Measurements from ENCODE around the gene HNRNPUL2.
"Not testable (repeated sequence)": the region's sequence is repeated elsewhere in the genome, so short reads cannot be mapped to it uniquely, and the experiment has no call there.

HNRNPUL2 gene
- 16.2 to 32.2 reads per million in 2 donors for total RNA-seq

GRCh38 chr11:62727165-62727871 is at the start of gene HNRNPUL2:
Gene HNRNPUL2, minus strand, starts transcription at chr11:62727457. Its CDS starts 301 bp downstream, at chr11:62727156.
- DNase-seq, result peak; percentile 96

- no peak for DNase-seq
Observed at GRCh38 chr11:62775646-62776045, 48.4 kb upstream of the HNRNPUL2 start.

DNA sequence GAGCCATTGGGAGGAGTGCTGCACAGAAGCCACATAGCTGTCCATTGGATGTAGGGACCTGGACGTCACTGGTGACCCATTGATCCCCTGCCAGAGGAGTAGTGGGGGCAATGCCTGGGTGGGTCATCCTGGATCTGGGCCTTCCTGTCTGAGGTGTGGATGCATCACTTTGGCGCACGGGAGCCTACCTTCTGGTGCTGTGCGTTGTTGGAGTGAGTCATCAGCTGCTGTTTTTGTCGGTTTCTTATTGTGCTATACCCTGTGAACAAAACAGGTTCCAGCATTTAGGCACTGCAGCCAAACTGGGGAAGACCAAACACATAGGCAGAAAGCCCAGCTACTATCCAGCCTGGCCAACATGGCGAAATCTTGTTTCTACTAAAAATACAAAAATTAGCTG is 47.1 kb upstream of the HNRNPUL2 start:
- DNase-seq, result no peak

DNA sequence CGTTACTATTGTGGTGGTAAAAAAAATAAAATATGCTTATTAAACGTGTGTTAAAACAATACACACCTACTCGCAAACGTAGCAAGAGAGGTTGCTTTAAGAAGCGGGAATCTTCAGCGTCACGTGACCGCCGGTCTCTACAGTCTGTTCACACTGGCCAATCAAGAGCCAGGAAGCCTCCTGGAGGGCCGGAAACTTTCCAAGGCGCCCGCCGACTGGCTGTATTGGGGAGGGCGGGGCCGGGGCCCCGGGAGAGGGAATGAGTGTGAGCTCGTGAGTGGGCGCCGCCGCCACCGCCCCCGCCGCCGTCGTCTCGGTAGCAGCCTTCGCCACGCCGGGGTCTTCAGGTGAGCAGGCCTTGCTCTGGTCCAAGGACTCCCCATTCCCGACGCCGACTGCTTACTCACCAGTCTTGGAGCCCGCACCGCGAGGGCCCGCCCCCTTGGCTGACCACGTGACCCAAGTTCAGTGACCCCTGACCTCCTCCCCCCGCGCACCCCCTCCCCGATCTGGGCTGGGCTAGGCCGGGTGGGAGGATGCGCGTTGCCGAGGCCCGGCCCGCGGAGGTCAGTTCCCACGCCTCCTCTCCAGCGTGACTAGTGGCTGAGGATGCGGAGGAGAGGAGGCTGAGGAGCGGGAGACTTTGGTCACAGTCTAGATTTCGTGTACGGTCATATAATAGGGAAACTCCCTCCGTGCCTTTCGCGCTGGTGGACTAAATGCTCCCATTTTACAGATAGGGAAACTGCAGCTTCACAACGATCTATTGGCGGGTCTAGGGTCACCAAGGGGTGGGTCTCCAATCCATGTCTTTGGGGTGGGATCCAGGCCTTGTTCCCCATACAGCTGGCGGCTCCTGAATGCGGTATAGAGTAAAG is 44.1 kb upstream of the HNRNPUL2 start, which contains the start of gene TAF6L:
Gene TAF6L, plus strand, starts transcription at position 253 of the 878 bp plus-strand sequence. CDS start 4,388 bp downstream, outside the sequence.
- DNase-seq, result peak; percentile 86

DNA sequence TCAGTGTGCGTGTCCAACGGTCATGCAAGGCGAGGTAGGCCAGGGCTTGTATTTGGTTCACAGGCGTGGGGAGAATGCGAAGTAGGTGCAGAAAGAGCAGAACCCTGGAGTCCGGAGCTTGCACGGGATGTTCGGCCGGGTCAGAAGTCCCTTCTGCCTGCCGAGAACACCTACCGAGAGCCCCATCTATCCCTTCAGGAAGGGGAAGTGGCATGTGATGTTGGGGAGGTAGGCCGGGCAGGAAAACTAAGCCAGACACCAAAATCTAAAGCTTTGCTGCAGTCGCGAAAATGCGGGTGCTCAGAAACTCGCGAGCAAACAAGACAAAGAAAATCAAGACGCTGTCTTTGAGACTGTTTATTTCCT is 43.5 kb upstream of the HNRNPUL2 start:
- DNase-seq, result no peak

DNA sequence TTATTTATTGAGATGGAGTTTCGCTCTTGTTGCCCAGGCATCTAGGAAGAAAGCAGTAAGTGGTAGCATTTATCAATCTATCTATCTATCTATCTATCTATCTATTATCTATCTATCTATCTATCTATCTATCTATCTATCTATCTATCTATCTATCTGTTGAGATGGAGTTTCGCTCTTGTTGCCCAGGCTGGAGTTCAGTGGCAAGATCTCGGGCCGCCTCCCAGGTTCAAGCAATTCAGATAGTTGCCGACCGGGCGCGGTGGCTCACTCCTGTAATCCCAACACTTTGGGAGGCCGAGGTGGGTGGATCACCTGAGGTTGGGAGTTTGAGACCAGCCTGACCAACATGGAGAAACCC is 33.6 kb upstream of the HNRNPUL2 start:
- DNase-seq, result not testable (repeated sequence)

DNA sequence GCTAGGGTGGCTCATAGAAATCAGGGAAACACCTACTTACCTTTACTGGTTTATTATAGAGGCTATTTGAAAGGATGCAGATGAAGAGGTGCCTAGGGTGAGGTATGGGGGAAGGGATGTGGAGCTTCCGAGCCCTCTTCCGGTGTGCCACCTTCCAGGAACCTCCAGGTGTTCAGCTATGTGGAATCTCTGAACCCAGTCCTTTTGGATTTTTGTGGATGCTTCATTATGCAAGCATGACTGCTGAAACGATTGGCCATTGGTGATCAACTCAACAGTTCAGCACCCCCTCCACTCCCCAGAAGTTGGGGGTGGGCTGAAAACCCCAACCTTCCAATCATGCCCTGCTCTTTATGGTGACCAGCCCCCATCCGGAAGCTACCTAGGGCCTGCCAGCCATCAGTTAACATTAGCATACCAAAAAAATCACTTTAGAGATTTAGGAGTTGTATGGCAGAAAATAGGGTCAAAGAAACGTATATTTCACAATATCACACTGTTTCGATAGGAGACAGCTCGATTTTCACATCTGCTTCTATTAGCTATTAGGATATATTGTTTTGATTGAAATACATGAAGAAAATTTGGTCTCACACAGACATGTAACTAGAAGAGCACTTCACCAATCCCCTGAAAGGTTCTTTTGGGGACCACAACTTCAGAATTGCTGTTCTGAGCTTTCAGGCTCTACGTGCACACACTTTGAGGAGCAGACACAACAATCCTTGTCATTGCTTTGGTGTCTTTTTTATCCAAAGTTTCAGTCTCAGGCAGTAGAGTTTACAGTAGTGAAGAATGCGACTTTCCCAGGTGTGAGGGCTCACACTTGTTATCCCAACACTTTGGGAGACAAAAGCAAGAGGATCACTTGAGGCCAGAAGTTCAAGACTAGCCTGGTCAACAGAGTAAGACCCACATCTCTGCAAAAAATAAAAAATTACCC is 30.9 kb upstream of the HNRNPUL2 start:
- no peak for DNase-seq

DNA sequence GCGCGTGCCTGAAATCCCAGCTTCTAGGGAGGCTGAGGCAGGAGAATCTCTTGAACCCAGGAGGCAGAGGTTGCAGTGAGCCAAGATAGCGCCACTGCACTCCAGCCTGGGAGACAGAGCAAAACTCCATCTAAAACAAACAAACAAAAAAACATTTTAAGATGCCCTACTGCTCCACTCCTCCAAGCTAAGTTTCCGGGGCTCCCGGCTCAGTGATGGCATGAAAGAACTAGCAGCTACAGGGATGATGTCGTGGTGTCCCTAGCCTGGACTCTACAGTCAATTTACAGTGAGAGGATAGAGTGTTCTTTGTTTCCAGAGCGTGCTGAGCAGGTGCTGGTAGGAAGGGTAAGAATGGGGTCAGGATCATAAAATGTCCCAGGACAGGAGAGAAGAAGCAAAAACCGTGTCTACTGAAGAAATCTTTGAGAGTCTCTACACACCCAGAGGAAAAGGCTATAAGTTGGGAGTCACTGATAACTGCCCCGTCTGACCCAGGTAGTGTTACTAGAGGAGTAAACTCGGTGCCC is 27.9 kb upstream of the HNRNPUL2 start:
- DNase-seq, result no peak

DNA sequence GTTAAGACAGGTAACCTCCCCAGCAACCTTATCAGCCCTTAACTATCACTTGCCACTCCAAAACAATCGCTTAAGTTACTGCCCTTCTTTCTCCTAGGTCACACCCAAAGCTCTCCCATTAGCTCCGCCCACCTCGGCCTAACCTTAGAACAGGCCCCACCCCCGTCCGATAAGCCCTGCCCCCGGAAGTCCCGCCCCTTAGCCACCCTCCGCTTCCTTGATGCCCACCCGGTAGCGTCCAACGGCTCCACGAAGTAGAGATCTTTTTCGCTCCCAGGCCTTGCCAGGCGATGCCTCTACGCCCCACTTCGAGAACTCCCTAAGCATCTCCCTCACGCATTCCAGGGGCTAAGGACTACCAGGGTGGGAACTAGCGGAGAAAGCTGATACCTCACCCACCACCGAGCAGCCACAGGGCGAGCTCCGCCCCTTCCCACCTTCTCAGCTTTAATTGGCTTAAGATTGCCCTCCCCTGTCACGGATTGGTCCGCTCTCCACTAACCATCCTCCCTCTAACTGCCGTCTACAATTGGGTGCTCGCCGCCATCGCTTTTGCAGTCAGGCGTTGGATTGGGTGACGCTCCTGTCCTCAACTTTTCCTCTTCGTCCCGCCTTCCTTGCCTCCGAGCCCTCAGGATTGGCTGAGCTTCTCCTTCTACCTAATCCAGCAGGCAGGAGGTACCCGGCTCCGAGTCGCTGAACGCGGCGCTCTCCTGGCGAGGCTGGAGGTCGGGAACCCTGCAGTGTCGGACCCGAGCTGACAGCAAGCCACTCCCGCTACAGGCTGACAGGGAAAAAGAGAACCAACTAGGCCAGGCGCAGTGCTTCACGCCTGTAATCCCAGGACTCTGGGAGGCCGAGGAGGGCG is 26.7 kb upstream of the HNRNPUL2 start, which contains the start of gene ZBTB3:
Gene ZBTB3, minus strand, starts transcription at position 425 of the 868 bp plus-strand sequence. CDS start 496 bp downstream, outside the sequence.
- DNase-seq, result peak; percentile 98

DNA sequence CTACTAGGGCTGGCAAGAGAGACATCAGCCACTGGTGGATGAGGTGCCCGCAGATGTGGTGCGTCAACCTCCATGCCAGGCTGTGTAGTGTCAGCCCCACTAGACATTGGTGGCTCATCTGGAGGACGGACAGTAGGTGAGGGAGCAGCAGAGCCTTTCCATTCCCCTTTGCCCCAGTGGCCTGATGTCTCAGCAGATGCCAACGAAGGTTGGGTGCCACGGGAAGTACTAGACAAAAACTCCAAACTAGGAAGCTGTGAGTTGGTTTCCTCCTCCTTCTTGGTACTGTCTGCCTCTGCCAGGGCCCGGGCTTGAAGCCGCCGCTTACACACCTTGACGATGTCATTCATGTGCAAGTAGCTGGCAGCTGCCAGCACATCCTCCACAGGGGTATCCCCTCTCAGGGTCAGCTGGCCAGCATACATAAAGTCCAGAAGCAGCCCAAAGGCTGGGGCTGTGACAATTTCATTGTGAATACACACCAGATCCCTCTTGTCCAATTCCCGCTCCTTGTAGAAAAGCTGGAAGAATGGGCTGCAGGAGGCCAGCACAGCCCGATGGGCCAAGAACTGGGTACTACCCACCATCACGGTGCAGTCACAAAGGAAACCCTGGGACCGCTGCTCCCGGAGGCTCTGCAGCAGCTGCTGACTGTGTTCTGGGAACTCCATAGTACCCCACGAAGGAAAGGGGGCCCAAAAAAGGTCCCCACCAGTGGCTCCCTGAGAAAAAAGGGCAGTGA is 25.9 kb upstream of the HNRNPUL2 start:
- no peak for DNase-seq

DNA sequence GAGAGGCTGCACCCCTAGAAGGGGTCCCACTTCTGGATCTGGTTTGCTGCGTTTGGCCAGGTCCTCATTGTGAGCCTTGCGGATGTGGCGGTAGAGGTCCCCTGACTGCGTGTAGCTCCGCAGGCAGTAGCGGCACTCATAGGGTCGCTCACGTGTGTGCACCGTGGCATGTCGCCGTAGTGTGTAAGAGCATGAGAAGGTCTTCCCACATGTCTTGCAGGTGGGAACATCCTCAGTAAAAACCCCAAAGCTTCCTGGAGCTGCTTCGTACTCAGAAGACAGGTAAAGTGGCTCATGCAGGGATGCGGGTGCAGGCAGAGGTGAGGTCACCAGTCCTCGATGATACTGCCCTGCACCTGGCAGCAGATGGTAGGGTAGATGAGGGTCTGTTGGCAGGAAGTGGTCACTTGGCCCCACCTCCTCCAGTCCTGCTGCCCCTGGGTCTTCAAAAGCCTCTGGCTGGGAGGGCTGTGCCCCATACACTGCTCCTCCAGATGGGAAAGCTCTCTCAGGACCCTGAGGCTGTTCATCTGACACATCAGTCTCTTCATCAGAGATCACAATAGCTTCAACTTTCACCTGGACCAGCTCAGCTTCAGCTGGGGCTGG is 25.0 kb upstream of the HNRNPUL2 start:
- DNase-seq, result no peak

DNA sequence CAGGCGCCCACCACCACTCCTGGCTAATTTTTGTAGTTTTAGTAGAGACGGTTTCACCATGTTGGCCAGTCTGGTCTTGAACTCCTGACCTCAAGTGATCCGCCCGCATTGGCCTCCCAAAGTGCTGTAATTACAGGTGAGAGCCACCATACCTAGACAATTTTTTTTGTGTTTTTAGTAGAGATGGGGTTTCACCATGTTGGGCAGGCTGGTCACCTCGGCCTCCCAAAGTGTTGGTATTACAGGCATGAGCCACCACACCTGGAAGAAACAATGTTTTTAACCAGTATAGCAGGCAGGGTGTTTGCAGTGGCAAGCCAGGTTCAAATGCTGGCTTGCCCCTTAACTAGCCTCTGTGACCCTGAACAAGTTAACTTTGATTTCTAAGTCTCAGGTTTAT is 22.7 kb upstream of the HNRNPUL2 start:
- DNase-seq, result not testable (repeated sequence)

GRCh38 chr11:62747475-62748160 is 20.4 kb upstream of the HNRNPUL2 start:
- DNase-seq, result no peak

GRCh38 chr11:62737196-62737595 is 9.9 kb upstream of the HNRNPUL2 start:
- DNase-seq, result no peak

- DNase-seq, result no peak
Observed at GRCh38 chr11:62732830-62733229, 5.6 kb upstream of the HNRNPUL2 start.

DNA sequence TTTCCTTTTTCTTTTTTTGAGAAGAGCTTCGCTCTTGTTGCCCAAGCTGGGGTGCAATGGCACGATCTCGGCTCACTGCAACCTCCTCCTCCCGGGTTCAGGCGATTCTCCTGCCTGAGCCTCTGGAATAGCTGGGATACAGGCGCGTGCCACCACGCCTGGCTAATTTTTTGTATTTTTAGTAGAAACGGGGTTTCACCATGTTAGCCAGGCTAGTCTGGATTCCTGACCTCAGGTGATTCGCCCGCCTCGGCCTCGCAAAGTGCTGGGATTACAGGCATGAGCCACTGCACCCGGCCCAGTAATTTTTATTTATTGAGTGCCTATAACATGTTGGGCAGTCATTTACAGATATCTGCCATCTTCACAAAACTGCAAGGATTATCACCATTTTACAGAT is 2.8 kb upstream of the HNRNPUL2 start:
- DNase-seq, result not testable (repeated sequence)

DNA sequence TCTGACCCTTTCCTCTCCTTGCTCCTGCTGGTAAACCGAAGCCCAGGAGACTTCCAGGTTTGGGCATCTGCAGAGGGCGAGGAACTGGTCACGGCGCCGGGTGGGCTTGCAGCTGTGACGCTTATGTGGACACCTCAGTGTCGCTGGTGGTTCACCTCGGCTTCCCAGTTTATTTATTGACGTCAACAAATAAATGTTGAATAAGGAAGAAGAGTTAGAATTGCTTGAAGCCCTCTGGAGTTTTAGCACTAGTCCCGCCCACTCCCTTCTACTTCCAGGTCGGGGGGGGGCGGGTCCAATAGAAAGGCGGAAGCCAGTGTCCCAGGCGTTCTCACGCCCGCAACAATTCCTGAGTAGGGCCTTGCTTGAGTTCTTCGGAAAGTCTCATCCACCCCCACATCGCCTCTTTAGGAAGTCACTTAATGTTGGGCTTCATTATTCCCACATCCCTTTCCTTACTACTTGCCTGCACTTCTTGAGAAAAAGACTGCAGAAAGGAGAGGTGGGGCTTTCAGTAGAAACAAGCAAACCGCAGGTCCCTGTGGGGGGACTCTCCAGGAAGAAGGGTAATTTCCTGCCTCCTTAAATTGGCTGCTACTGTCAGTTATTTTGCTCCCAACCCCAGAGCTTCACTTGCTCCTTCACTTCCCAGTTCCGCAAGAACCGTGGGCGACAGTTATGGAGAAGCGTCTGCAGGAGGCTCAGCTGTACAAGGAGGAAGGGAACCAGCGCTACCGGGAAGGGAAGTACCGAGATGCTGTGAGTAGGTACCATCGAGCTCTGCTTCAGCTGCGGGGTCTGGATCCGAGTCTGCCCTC is 1.1 kb upstream of the HNRNPUL2 start, which contains the start of gene TTC9C:
Gene TTC9C, plus strand, starts transcription at position 316 of the 818 bp plus-strand sequence. Its CDS starts 363 bp downstream, at position 679.
- peak; percentile 78 for DNase-seq

DNA sequence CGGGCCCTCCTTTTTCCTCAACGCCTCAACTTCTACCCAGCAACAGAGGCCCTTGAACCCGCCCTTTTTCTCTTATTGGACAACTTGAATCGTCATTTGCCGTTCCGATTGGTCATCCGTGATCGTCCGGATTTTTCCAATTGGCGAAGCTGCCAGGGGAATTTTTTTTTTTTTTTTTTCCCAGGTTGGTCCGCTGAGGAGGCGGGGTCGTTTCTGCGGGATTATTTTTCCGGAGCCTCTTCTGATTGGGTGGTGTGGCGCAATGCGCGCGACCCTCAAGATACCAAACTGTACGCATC is 564 bp upstream of the HNRNPUL2 start:
- peak; percentile 71 for DNase-seq

DNA sequence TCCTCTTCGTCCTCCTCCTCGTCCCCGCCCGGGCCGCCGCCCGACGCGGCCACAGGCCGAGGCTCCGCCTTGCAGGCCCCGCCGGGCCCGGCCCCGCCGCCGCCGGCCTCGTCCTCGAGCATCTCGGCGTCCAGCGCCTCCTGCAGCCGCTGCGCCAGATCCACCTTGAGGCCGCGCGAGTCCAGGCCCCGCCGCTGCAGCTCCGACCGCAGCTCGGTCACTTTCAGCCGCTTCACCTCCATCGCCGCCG is 417 bp downstream of the HNRNPUL2 start:
- no peak for DNase-seq
